ENCODE data around the gene CD3E.

DNA sequence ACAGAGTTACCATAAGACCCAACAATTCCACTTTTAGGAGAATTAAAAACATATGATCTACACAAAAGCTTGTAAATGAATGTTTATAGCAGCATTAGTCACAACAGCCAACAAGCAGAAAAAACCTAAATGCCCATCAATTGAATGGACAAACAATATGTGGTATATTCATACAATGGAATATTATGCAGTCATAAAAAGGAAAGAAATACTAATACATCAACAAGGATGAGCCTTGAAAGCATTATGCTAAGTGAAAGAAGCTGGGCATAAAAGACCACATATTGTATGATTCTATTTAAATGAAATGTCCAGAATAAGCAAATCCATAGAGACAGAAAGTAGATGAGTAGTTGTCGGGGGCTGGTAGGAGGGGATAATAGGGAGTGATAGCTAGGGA is 45.4 kb upstream of the CD3E start:
- TF ChIP-seq POLR2A (IDR thresholded peaks at IDR 0.05; ENCODE audit: low read depth, low read length) (no peak), SPI1 (IDR thresholded peaks at IDR 0.05; ENCODE audit: low read depth, low read length) (no peak), POLR2AphosphoS5 (IDR thresholded peaks at IDR 0.05; ENCODE audit: low read depth, low read length) (no peak)

Data from GM12891 (cell line).